ENCODE results near the gene RNF150.

DNA sequence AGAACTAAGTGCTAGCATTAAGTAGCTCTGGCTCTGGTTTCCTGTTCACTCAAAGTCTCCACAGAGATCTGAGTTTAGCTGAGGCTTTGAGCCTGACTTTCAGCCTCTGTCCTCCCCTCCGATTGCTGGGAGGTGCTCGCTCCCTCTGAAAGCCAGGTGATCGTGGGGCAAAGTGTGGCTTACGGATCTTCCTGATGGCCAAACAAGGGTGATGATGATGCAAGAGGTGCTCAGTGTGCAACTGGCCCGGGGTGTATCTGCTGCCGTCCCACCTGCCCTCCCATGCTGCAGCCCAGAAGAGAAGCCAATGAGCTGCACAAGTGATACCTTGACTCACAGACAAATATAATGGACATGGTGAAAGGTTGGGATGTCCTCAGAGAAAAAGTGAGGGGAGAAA lies 207.9 kb downstream of the RNF150 start:
- TF ChIP-seq ZNF274 (IDR thresholded peaks at IDR 0.05; ENCODE audit: low read depth, low read length) (no peak), YY1 (IDR thresholded peaks at IDR 0.05; ENCODE audit: insufficient read depth, insufficient read length) (no peak), SUZ12 (IDR thresholded peaks at IDR 0.05; ENCODE audit: extremely low read depth, insufficient read depth, insufficient read length) (no peak)

Measured in NT2/D1 (cell line).